Cardiac atrium fibroblast (primary cell): ENCODE data around the gene EFCC1. TPM values are rescaled to one million over a fixed set of nuclear protein-coding genes. Genes with fewer than 3 reads are reported as not detected.

Experiments
- total RNA-seq: library from RNA; depleted of rRNA; stranded (reverse); fragments of >200 nt; gene quantifications from 2 replicates; pipeline ENCODE4 v1.2.3, GENCODE V29; 2015

Gene EFCC1
- not detected in 2 replicates for total RNA-seq

GRCh38 chr3:129001101-129001805 is at the start of gene EFCC1:
TSS of gene EFCC1 (plus strand) at chr3:129001304. CDS start at chr3:129001629, 325 bp downstream.

GRCh38 chr3:128993461-128994172 is 7.5 kb upstream of the EFCC1 start, which contains the start of gene CFAP92:
TSS of gene CFAP92 (minus strand) at chr3:128994076. CDS start at chr3:128993304, 772 bp downstream.

GRCh38 chr3:129060276-129061022 is 59.3 kb downstream of the EFCC1 start, which contains the start of gene GP9:
TSS of gene GP9 (plus strand) at chr3:129060779. CDS start at chr3:129061740, 961 bp downstream.

Other genes starting within 250 kb of the EFCC1 start
- 30.5 and 42.1 TPM in 2 replicates for gene ACAD9, start 121.7 kb upstream of the EFCC1 start, total RNA-seq
- gene CFAP92, start 7.2 kb upstream of the EFCC1 start, total RNA-seq, result not detected in 2 replicates
- gene GP9, start 59.5 kb downstream of the EFCC1 start, total RNA-seq, result not detected in 2 replicates
- 29.6 and 36.6 TPM in 2 replicates for gene RAB43, start 120.5 kb downstream of the EFCC1 start, total RNA-seq
- gene ISY1, start 159.8 kb downstream of the EFCC1 start, total RNA-seq, result 18.6 and 20.2 TPM in 2 replicates
- 240 and 256 TPM in 2 replicates for gene CNBP, start 182.6 kb downstream of the EFCC1 start, total RNA-seq
- gene COPG1, start 248.3 kb downstream of the EFCC1 start, total RNA-seq, result 276 and 279 TPM in 2 replicates